Muscle layer of duodenum (tissue), 2 donors: Measurements from ENCODE around the gene MAN1B1.

Source experiments
- H3K27ac ChIP-seq: one replicate; pipeline ENCODE4 v1.7.0; 2013; ENCODE audit warnings: mild to moderate bottlenecking, low read length
- H3K27me3 ChIP-seq: one replicate; pipeline ENCODE4 v1.7.0; 2013; ENCODE audit warnings: low read depth, mild to moderate bottlenecking, control low read depth, low read length
- H3K36me3 ChIP-seq, 2 donors: one replicate each; pipeline ENCODE4 v1.7.0; 2013; ENCODE audit warnings: low read length in 2 of 2, control low read depth in 1 of 2, mild to moderate bottlenecking in 1 of 2; ENCODE audit not compliant: insufficient read depth in 2 of 2, control insufficient read depth in 1 of 2
- H3K4me1 ChIP-seq, 2 donors: one replicate each; pipeline ENCODE4 v1.7.0; 2013; ENCODE audit warnings: low read length in 2 of 2, mild to moderate bottlenecking in 2 of 2, control low read depth in 1 of 2, moderate library complexity in 1 of 2; ENCODE audit not compliant: insufficient read depth in 2 of 2, control insufficient read depth in 1 of 2
- H3K4me3 ChIP-seq, 2 donors: one replicate each; pipeline ENCODE4 v1.7.0; 2013; ENCODE audit warnings: low read length in 2 of 2, low read depth in 1 of 2, mild to moderate bottlenecking in 1 of 2
- H3K9me3 ChIP-seq, 2 donors: one replicate each; pipeline ENCODE4 v1.7.0; 2013; ENCODE audit warnings: low read length in 2 of 2, control low read depth in 1 of 2, mild to moderate bottlenecking in 1 of 2; ENCODE audit not compliant: control insufficient read depth in 1 of 2
- donor health status: healthy.

Gene MAN1B1

DNA sequence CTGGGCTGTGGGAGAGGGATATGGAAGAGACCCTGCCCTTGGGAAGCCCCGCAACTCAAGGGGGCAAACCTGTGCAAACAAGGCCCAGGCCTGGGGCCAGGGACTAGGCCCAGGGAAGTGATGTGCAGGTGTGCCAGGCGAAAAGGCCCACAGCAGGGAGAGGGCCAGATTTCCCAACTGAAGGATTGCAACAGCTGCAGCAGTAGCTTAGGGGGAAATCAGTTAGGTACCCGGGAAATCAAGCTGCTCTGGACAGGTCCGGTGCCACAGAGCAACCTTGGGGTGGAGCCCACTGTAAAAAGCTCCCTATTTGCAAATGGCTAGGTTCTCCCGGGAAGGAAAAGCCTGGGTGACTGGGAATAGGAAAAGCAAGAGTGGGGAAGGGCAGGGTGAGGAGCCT, 62.6 kb downstream of the MAN1B1 start:
- Histone ChIP-seq H3K9me3 (no peaks in the 10 kb centered on the region), H3K27ac (no peak overlapping the region), H3K4me1 (no peaks in the 10 kb centered on the region), H3K4me3 (no peak overlapping the region), H3K36me3 (no peaks in the 10 kb centered on the region), H3K27me3 (no peaks in the 10 kb centered on the region)

DNA sequence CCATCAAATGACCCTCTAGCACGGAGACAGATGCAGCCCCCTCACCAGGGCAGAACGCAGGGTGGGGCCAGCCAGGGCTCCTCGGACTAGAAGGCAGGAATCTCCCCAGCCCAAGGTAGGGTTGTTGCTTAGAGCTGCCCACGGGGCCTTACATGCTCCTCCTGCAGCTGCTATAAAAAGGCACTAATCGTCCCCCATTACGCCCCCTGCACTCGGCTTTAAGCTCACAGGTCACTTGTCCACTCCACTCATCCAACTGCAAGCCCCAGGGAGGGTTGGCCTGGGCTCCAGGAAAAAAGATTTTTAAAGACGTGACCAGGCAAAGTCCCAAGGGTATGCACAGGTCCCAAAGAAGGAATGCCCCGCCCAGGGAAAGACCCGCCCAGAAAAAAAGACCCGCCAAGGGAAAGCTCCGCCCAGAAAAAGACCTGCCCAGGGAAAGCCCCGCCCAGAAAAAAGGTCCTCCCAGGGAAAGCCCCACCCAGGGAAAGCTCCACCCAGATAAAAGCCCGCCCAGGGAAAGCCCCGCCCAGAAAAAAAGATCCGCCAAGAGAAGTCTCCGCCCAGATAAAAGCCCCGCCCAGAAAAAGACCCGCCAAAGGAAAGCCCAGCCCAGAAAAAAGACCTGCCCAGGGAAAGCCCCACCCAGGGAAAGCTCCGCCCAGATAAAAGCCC, 63.3 kb downstream of the MAN1B1 start:
- no peak overlapping the region for H3K4me3 ChIP-seq
- H3K4me1 ChIP-seq, result no peaks in the 10 kb centered on the region
- H3K27ac ChIP-seq, result no peak overlapping the region
- no peaks in the 10 kb centered on the region for H3K27me3 ChIP-seq
- no peaks in the 10 kb centered on the region for H3K9me3 ChIP-seq
- H3K36me3 ChIP-seq, result no peaks in the 10 kb centered on the region

DNA sequence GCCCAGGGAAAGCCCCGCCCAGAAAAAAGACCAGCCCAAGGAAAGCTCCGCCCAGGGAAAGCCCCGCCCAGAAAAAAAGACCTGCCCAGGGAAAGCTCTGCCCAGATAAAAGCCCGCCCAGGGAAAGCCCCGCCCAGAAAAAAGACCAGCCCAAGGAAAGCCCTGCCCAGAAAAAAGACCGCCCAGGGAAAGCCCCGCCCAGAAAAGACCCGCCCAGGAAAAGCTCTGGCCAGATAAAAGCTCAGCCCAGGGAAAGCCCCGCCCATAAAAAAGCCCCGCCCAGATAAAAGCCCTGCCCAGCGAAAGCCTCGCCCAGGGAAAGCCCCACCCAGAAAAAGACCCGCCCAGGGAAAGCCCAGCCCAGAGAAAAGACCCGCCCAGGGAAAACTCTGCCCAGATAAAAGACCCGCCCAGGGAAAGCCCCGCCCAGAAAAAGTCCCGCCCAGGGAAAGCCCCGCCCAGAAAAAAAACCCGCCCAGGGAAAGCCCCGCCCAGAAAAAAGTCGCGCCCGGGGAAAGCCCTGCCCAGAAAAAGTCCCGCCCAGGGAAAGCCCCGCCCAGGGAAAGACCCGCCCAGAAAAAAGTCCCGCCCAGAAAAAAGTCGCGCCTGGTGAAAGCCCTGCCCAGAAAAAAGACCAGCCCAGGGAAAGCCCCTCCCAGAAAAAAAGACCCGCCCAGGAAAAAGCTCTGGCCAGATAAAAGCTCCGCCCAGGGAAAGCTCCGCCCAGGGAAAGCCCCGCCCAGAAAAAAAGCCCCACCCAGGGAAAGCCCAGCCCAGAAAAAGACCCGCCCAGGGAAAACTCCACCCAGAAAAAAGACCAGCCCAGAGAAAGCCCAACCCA, 64.1 kb downstream of the MAN1B1 start:
- Histone ChIP-seq H3K36me3 (no peaks in the 10 kb centered on the region), H3K9me3 (no peaks in the 10 kb centered on the region), H3K4me1 (no peaks in the 10 kb centered on the region), H3K27ac (no peak overlapping the region), H3K4me3 (no peak overlapping the region), H3K27me3 (peaks cover 1% of the 10 kb centered on the region)

DNA sequence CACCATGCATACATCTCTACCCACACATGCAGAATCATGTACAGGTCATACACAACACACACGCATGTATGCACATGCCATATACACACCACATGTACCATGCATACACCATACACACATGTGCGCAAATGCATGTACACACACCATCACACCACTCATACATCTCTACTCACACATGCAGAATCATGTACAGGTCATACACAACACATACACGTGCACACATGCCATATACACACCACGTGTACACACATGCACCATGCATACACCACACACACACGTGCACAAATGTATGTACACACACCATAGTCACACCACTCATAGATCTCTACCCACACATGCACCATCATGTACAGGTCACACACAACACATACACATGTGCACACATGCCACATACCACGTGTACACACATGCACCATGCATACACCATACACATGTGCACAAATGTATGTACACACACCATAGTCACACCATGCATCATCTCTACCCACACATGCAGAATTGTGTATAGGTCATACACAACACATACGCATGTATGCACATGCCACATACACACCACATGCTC, 66.1 kb downstream of the MAN1B1 start:
- Histone ChIP-seq H3K4me1 (peaks cover 0 to 12% of the 10 kb centered on the region in 2 donors), H3K27me3 (peaks cover 18% of the 10 kb centered on the region), H3K27ac (no peak overlapping the region), H3K9me3 (no peaks in the 10 kb centered on the region), H3K4me3 (no peak overlapping the region), H3K36me3 (no peaks in the 10 kb centered on the region)

DNA sequence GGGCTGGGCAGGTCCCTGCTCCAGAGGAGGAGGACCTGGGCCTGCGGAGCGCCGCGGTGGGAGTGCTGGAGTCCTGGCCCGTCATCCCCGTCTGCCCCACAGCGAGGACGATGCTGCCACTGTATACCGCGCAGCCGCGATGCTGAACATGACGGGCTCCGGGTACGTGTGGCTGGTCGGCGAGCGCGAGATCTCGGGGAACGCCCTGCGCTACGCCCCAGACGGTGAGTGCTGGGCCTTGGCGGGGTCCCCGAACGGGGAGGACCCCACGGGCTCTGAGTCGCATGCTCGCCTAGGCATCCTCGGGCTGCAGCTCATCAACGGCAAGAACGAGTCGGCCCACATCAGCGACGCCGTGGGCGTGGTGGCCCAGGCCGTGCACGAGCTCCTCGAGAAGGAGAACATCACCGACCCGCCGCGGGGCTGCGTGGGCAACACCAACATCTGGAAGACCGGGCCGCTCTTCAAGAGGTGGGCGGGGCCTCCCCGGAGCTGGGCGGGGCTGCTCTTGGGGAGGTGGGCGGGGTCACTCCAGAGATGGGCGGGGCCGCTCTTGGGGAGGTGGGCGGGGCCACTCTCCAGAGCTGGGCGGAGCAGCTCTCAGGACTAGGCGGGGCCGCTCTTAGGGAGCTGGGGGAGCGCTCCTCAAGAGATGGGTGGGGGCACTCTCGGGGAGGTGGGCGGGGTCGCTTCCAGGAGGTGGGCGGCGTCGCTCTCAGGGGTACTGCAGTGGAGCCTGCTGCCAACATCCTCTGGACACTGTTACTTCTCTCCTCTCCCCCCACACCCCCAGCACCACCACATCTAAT, 70.0 kb downstream of the MAN1B1 start:
- H3K4me3 ChIP-seq, result peak overlapping the region in 1 of 2 donors; percentile 28

DNA sequence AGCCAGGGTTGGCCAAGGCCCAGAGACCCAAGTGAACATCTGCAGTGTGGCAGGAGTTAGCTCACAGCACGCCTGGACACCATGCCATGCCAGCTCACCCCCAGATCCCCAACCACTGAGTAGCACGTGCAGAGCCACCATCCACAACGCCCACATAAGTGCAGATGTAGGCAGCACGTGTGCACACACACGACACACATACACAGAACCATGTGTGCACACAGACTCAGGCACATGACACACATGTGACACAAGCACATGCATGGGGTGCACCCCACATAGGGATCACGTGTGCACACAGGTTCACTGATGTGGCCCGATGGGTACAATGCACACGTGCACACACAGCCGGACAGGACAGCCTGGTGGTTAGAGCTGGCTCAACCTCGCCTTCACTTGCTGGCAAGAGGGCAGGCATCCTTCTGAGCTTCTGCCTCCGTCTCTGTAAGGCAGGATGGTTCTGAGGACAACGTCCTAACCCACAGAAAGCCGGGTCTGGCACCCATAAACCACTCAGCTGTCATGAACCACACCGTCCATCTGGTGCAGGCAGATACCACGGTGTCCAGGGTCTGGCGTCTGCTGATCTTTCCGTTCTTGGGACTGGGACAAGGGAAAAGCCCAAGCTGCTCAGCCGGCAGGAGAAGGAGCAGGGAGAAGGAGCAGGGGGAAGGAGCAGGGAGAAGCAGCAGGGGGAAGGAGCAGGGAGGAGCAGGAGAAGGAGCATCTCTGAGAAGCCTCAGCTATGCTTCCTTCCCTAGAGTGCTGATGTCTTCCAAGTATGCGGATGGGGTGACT, 71.0 kb downstream of the MAN1B1 start:
- Histone ChIP-seq H3K4me1 (peaks cover 0 to 28% of the 10 kb centered on the region in 2 donors), H3K27me3 (peaks cover 43% of the 10 kb centered on the region), H3K9me3 (no peaks in the 10 kb centered on the region), H3K36me3 (no peaks in the 10 kb centered on the region), H3K27ac (no peak overlapping the region), H3K4me3 (no peak overlapping the region)

More for the DNA sequence above, 70.0 kb downstream of the MAN1B1 start:
- peaks cover 38% of the 10 kb centered on the region for H3K27me3 ChIP-seq
- peaks cover 0 to 18% of the 10 kb centered on the region in 2 donors for H3K4me1 ChIP-seq
- H3K9me3 ChIP-seq, result no peaks in the 10 kb centered on the region
- H3K27ac ChIP-seq, result no peak overlapping the region
- no peaks in the 10 kb centered on the region for H3K36me3 ChIP-seq

DNA sequence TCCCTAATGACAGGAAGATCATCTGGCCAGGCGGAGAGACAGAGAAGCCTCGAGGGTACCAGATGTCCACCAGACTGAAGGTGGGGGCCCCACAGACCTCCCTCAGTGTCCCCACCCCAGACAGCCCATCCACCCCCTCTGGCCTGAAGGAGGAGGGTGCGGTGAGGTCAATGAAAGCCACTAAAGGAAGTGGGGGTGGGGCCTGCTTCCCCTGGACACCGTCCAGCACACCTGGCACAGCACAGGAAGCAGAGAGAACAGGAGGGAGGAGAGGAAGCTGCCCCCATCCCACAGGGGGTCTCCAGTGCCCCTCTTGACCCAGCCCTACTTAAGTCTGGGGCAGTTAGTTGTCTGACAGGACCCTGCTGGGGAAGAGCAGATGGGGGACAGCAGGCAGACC, 71.8 kb downstream of the MAN1B1 start:
- Histone ChIP-seq H3K4me3 (no peak overlapping the region), H3K9me3 (no peaks in the 10 kb centered on the region), H3K4me1 (peaks cover 0 to 36% of the 10 kb centered on the region in 2 donors), H3K27ac (no peak overlapping the region), H3K27me3 (peaks cover 49% of the 10 kb centered on the region), H3K36me3 (no peaks in the 10 kb centered on the region)
